ENCODE data around the gene POLN.
A peak's percentile ranks its signal among the peaks of the same experiment; 100 is the strongest.

The POLN gene

DNA sequence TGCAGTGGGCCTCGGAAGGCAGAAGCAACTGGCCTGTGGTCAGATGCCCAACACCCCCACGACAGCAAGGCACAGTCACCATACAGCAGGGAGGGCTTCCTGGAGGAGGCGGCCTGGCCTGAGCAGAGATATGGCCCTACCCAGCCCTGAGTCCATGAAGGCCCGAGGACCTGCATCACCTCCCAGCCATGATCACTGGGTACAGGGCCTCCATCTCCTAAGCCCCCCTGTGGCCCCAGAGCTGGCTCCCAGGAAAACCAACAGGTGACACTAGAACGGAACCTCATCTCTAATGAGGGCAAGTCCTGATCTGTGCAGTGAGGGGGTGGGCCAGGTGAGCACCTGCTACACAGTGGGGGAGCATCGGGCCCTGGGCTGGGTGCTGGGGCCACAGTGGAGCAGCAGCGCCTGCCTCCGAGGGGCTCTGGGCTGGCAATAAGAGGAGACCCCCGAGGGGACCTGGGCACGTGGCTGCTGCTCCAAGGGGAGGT lies 46.2 kb upstream of the POLN start:
- no peak for DNase-seq (ENCODE audit: low read depth)
- H3K4me3 ChIP-seq (ENCODE audit: low read depth, low read length) = no peak overlapping the region
- TF ChIP-seq CTCF (IDR thresholded peaks at IDR 0.05; ENCODE audit: low read depth, low read length) (no peak), MYC (IDR thresholded peaks at IDR 0.05; ENCODE audit: low read depth, low read length) (no peak), POLR2A (IDR thresholded peaks at IDR 0.05; ENCODE audit: extremely low read depth, insufficient read length) (no peak), MAX (IDR thresholded peaks at IDR 0.05; ENCODE audit: low read depth, low read length) (no peak)

DNA sequence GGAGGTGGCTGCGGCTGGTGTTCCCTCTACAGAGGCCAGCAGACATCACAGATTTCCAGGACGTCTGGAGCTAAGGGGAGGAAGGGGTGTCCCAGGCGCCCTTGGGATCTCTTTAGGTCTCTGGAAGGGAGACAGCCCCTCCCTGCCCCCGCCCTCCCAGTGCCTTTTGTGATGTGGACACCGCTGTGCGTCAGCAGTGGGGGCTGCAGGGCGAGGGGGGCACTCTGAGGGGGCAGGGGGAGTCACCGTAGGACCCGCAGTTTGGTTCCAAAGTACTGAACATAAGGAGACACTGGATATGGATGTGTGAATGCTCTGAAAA lies 45.6 kb upstream of the POLN start:
- no peak overlapping the region for H3K4me3 ChIP-seq (ENCODE audit: low read depth, low read length)
- no peak for DNase-seq (ENCODE audit: low read depth)
- TF ChIP-seq MYC (IDR thresholded peaks at IDR 0.05; ENCODE audit: low read depth, low read length) (no peak), CTCF (IDR thresholded peaks at IDR 0.05; ENCODE audit: low read depth, low read length) (no peak), MAX (IDR thresholded peaks at IDR 0.05; ENCODE audit: low read depth, low read length) (no peak), POLR2A (IDR thresholded peaks at IDR 0.05; ENCODE audit: extremely low read depth, insufficient read length) (no peak)

DNA sequence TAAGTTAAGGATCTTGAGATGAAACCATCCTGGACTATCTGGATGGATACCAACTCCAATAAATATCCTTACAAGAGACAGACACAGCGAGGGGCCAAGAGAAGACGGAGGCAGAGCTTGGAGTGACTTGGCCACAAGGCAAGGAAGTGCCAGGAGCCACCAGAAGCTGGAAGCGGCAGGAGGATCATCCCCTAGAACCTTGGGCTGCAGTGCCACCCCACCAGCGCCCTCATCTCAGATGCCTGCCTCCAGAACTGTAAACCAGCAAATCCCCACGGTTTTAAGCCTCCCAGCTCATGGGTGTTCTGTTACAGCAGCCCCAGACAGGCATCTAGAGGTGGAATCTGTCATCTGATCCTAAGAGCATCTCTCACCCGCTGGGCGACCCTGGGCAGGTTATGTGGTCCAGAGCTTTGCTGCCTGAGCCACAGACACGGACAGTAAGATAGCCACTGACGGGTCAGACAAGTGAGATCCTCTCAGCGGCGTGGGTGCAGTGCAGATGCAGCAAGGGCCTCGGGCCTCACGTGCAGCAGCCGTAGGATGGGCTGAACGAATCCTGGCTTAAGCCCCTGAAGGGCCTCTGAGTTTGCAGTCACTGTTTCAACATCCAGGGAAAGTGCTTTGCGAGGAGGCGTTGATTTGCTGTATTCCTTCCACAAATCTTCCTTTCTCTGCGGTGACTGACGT lies 45.1 kb upstream of the POLN start:
- DNase-seq (ENCODE audit: low read depth) = no peak
- no peak overlapping the region for H3K4me3 ChIP-seq (ENCODE audit: low read depth, low read length)
- TF ChIP-seq MAX (IDR thresholded peaks at IDR 0.05; ENCODE audit: low read depth, low read length) = no peak
- no peak for TF ChIP-seq POLR2A (IDR thresholded peaks at IDR 0.05; ENCODE audit: extremely low read depth, insufficient read length)
- no peak for TF ChIP-seq CTCF (IDR thresholded peaks at IDR 0.05; ENCODE audit: low read depth, low read length)
- TF ChIP-seq MYC (IDR thresholded peaks at IDR 0.05; ENCODE audit: low read depth, low read length) = no peak

- no peak for DNase-seq (ENCODE audit: low read depth)
- TF ChIP-seq MAX (IDR thresholded peaks at IDR 0.05; ENCODE audit: low read depth, low read length) = no peak
- no peak for TF ChIP-seq POLR2A (IDR thresholded peaks at IDR 0.05; ENCODE audit: extremely low read depth, insufficient read length)
- no peak for TF ChIP-seq CTCF (IDR thresholded peaks at IDR 0.05; ENCODE audit: low read depth, low read length)
- TF ChIP-seq MYC (IDR thresholded peaks at IDR 0.05; ENCODE audit: low read depth, low read length) = no peak
- no peak overlapping the region for H3K4me3 ChIP-seq (ENCODE audit: low read depth, low read length)
These were observed 43.9 kb upstream of the POLN start for GRCh38 chr4:2285613-2286381.

- H3K4me3 ChIP-seq (ENCODE audit: low read depth, low read length) = no peak overlapping the region
- peak; percentile 75 for DNase-seq (ENCODE audit: low read depth)
- no peak for TF ChIP-seq MYC (IDR thresholded peaks at IDR 0.05; ENCODE audit: low read depth, low read length)
- TF ChIP-seq POLR2A (IDR thresholded peaks at IDR 0.05; ENCODE audit: extremely low read depth, insufficient read length) = no peak
- no peak for TF ChIP-seq MAX (IDR thresholded peaks at IDR 0.05; ENCODE audit: low read depth, low read length)
- no peak for TF ChIP-seq CTCF (IDR thresholded peaks at IDR 0.05; ENCODE audit: low read depth, low read length)
These were observed 43.2 kb upstream of the POLN start for GRCh38 chr4:2284934-2285612.
